ENCODE results near the gene LRRC25.

DNA sequence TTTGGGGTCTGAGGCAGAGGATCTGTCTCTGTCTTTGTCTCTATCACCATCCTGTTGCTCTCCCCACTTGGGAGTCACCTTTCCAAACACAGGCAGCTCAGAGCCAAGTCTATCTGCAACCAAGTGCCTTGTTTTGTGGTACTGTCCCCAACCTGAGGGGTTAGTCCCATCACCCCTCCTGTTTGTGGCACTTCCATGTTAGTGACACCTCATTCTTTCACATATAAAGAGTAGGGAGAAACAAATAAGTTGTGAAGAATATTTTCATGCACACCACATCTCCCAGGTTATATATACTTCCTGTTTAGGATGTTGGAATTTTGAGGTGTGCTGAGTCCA, 7.7 kb downstream of the LRRC25 start:
- TF ChIP-seq POLR2A (IDR thresholded peaks at IDR 0.05) (no peak), CTCF (IDR thresholded peaks at IDR 0.05) (no peak)

Measured in heart left ventricle (tissue), 13 donors.